Peyer's patch (tissue), 4 donors: ENCODE data around the gene AFM. TPM values are rescaled to one million over a fixed set of nuclear protein-coding genes. Genes with fewer than 3 reads are reported as not detected.

Source experiments
- DNase-seq, 3 donors: peaks; one replicate each; pipeline ENCODE4 v3.0.0-alpha.2; 2017 to 2019
- H3K27ac ChIP-seq, 4 donors: fragments of 200-600 bp; sonication (generic); one replicate each; pipeline ENCODE4 v1.5.1; 2016 to 2019
- H3K27me3 ChIP-seq, 2 donors: fragments of 200-600 bp; sonication (generic); one replicate each; pipeline ENCODE4 v1.5.1; 2019
- H3K36me3 ChIP-seq, 3 donors: fragments of 200-600 bp; sonication (generic); one replicate each; pipeline ENCODE4 v1.5.1; 2016 to 2019
- H3K4me1 ChIP-seq, 4 donors: fragments of 200-600 bp; sonication (generic); one replicate each; pipeline ENCODE4 v1.5.1; 2016 to 2019
- H3K4me3 ChIP-seq, 4 donors: fragments of 200-600 bp; sonication (generic); 1 replicate in 3 of 4; 2 replicates in 1 of 4; pipeline ENCODE4 v1.5.1; 2016 to 2019; ENCODE audit warnings: mild to moderate bottlenecking in 1 of 4
- H3K9me3 ChIP-seq, 4 donors: fragments of 200-600 bp; sonication (generic); one replicate each; pipeline ENCODE4 v1.5.1; 2016 to 2019; ENCODE audit warnings: mild to moderate bottlenecking in 1 of 4
- CTCF ChIP-seq, 6 experiments: fragments of 450-650 bp in 4 of 6; fragments of 200-600 bp in 2 of 6; sonication (generic) in 1 of 6; IDR thresholded peaks; one replicate each; pipeline ENCODE4 v1.5.1; 2017 to 2019; ENCODE audit warnings: antibody characterized with exemption in 6 of 6, mild to moderate bottlenecking in 3 of 6, moderate library complexity in 1 of 6
- POLR2A ChIP-seq, 2 donors: fragments of 450-650 bp; IDR thresholded peaks; one replicate each; pipeline ENCODE4 v1.5.1; 2017; ENCODE audit warnings: antibody characterized with exemption in 2 of 2, mild to moderate bottlenecking in 2 of 2, moderate library complexity in 2 of 2
- total RNA-seq, 4 donors: library from RNA; depleted of rRNA; stranded (reverse); fragments of >200 nt; gene quantifications; one replicate each; pipeline ENCODE4 v1.1.0, GENCODE V29; 2016

The AFM gene
- total RNA-seq = not detected

- no peak for DNase-seq
- no peaks in the 10 kb centered on the region for H3K9me3 ChIP-seq
- TF ChIP-seq POLR2A (IDR thresholded peaks at IDR 0.05) = no peak
- no peaks in the 10 kb centered on the region for H3K27me3 ChIP-seq
- H3K4me3 ChIP-seq = no peak within 1 kb of the TSS
- no peaks in the 10 kb centered on the region for H3K4me1 ChIP-seq
- no peak within 1 kb of the TSS for H3K27ac ChIP-seq
- H3K36me3 ChIP-seq = no peaks in the 10 kb centered on the region
Observed at GRCh38 chr4:73481358-73481757, at the start of gene AFM. AFM (plus strand) TSS chr4:73481745; CDS start chr4:73481776, 31 bp downstream.

GRCh38 chr4:73431813-73432168 is 49.8 kb upstream of the AFM start:
- DNase-seq = no peak
- no peaks in the 10 kb centered on the region for H3K27me3 ChIP-seq
- peaks cover 0 to 5% (median 0%) of the 10 kb centered on the region in 4 donors for H3K4me1 ChIP-seq
- H3K27ac ChIP-seq = no peak overlapping the region
- H3K9me3 ChIP-seq = no peaks in the 10 kb centered on the region
- no peaks in the 10 kb centered on the region for H3K36me3 ChIP-seq
- H3K4me3 ChIP-seq = no peak overlapping the region
- TF ChIP-seq CTCF (IDR thresholded peaks at IDR 0.05) (no peak), POLR2A (IDR thresholded peaks at IDR 0.05) (no peak)

GRCh38 chr4:73432169-73433000 is 49.2 kb upstream of the AFM start:
- TF ChIP-seq POLR2A (IDR thresholded peaks at IDR 0.05) (no peak), CTCF (IDR thresholded peaks at IDR 0.05) (no peak)
- peaks cover 0 to 5% (median 0%) of the 10 kb centered on the region in 4 donors for H3K4me1 ChIP-seq
- H3K36me3 ChIP-seq = no peaks in the 10 kb centered on the region
- no peaks in the 10 kb centered on the region for H3K27me3 ChIP-seq
- H3K27ac ChIP-seq = peak overlapping the region in 1 of 4 donors; percentile 22
- DNase-seq = no peak
- no peak overlapping the region for H3K4me3 ChIP-seq
- no peaks in the 10 kb centered on the region for H3K9me3 ChIP-seq

- no peak overlapping the region for H3K27ac ChIP-seq
- H3K36me3 ChIP-seq = no peaks in the 10 kb centered on the region
- peaks cover 0 to 5% (median 0%) of the 10 kb centered on the region in 4 donors for H3K4me1 ChIP-seq
- H3K4me3 ChIP-seq = no peak overlapping the region
- H3K27me3 ChIP-seq = no peaks in the 10 kb centered on the region
- H3K9me3 ChIP-seq = no peaks in the 10 kb centered on the region
- TF ChIP-seq CTCF (IDR thresholded peaks at IDR 0.05) (no peak), POLR2A (IDR thresholded peaks at IDR 0.05) (no peak)
- no peak for DNase-seq
Observed at GRCh38 chr4:73433140-73433539, 48.4 kb upstream of the AFM start.

- TF ChIP-seq POLR2A (IDR thresholded peaks at IDR 0.05) (no peak), CTCF (IDR thresholded peaks at IDR 0.05) (peak in 4 of 6 experiments; percentile 19 to 41 (median 35))
- H3K27ac ChIP-seq = no peak overlapping the region
- H3K27me3 ChIP-seq = no peaks in the 10 kb centered on the region
- no peak overlapping the region for H3K4me3 ChIP-seq
- DNase-seq = no peak
- peaks cover 0 to 5% (median 0%) of the 10 kb centered on the region in 4 donors for H3K4me1 ChIP-seq
- no peaks in the 10 kb centered on the region for H3K9me3 ChIP-seq
- no peaks in the 10 kb centered on the region for H3K36me3 ChIP-seq
Observed at GRCh38 chr4:73434311-73434710, 47.2 kb upstream of the AFM start.

- TF ChIP-seq POLR2A (IDR thresholded peaks at IDR 0.05) = no peak
- TF ChIP-seq CTCF (IDR thresholded peaks at IDR 0.05) = no peak
- Histone ChIP-seq H3K4me3 (no peak within 1 kb of the TSS), H3K9me3 (no peaks in the 10 kb centered on the region), H3K36me3 (no peaks in the 10 kb centered on the region), H3K4me1 (peaks cover 0 to 5% (median 0%) of the 10 kb centered on the region in 4 donors), H3K27me3 (no peaks in the 10 kb centered on the region), H3K27ac (no peak within 1 kb of the TSS)
- no peak for DNase-seq
Observed at GRCh38 chr4:73435984-73436383, 45.6 kb upstream of the AFM start, which contains the start of gene AFP. AFP (plus strand) TSS chr4:73436221; CDS start chr4:73436263, 42 bp downstream.
